HL-60 (cell line): Measurements from ENCODE around the gene DUOXA2.

Source experiments
- CTCF ChIP-seq: IDR thresholded peaks from one replicate; pipeline ENCODE4 v1.5.1; 2011; ENCODE audit warnings: low read length, control low read depth, inconsistent platforms; ENCODE audit not compliant: insufficient read depth
- GABPA ChIP-seq: IDR thresholded peaks from 2 replicates; pipeline ENCODE4 v1.6.1; 2012; ENCODE audit warnings: low read depth
- POLR2AphosphoS5 ChIP-seq: IDR thresholded peaks from 2 replicates; pipeline ENCODE4 v1.6.1; 2012; ENCODE audit warnings: low read depth
- REST ChIP-seq: IDR thresholded peaks from 2 replicates; pipeline ENCODE4 v1.6.1; 2012; ENCODE audit warnings: low read depth; ENCODE audit not compliant: insufficient replicate concordance
- SPI1 ChIP-seq: IDR thresholded peaks from 2 replicates; pipeline ENCODE4 v1.6.1; 2012; ENCODE audit warnings: low read depth, mild to moderate bottlenecking, borderline replicate concordance

GRCh38 chr15:45148076-45149059 is 34.2 kb downstream of the DUOXA2 start:
- TF ChIP-seq GABPA (no peak), POLR2AphosphoS5 (no peak), CTCF (no peak), REST (no peak), SPI1 (no peak)
